AG20443 (cell line): ENCODE measurements around the gene XRCC1.
"Not testable (repeated sequence)": the region's sequence is repeated elsewhere in the genome, so short reads cannot be mapped to it uniquely, and the experiment has no call there.

ENCODE experiments used
- DNase-seq: peaks from one replicate; pipeline ENCODE4 v3.0.0; 2012; ENCODE audit warnings: low spot score, mixed read lengths

The XRCC1 gene

DNA sequence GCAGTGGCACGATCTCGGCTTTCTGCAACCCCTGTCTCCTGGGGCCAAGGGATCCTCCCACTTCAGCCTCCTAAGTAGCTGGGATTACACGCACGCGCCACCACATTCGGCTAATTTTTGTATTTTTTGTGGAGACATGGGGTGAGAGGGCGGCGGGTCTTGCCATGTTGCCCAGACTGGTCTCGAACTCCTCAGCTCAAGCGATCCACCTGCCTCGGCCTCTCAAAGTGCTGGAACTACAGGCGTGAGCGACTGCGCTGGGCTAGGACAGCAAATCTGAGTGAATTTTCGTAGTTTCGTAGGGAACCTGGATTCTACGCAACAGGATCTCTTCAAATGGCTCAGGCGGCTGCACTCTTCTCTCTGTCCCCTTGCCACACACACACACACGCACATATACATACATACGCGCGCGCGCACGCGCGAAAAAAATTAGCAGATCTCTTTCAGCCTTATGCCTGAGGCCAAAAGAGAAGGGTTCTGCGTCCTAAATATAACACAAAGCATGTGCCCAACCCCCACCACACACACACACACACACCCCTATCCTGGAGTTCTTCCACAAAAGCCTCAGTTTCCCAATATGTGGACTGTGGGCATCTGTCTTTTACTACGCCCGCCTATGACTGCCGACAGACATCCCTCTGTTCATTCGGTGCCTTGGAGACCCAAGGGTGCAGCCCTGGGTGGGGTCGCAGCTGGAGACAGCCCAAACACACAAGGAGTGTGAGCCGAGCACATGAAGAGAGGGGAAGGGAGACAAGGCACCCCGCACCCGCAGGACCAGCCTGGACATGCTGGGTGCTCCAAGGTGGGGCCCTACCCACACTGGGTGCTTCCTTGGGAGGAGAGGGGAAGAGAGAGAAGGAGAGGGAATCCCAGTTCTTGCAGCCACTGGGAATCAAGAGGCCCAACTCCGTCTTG lies 890 bp upstream of the XRCC1 start:
- no peak for DNase-seq

GRCh38 chr19:43574424-43575155 lies 737 bp downstream of the XRCC1 start:
- DNase-seq, result no peak

GRCh38 chr19:43572171-43572588 lies 3.1 kb downstream of the XRCC1 start:
- no peak for DNase-seq

GRCh38 chr19:43570174-43570791 lies 5.0 kb downstream of the XRCC1 start:
- no peak for DNase-seq

- DNase-seq, result no peak
Measured at GRCh38 chr19:43569657-43570056, 5.7 kb downstream of the XRCC1 start.

DNA sequence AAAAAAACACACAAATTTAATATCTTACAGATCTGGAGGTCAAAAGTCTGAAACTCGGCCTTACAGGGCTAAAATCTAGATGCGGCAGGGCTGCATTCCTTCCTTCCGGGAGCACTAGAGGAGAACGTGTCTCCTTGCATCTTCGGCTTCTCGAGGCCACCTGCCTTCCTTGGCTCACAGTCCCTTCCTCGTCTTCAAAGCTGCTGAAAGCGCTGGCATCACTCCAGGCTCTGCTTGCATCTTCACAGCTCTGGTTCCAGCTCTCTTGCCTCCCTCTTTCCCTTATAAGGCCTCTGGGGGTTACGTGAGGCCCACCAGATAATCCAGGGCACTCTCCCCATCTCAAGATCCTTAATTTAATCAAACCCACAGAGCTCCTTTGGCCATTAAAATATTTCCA lies 10.5 kb downstream of the XRCC1 start:
- DNase-seq, result no peak

DNA sequence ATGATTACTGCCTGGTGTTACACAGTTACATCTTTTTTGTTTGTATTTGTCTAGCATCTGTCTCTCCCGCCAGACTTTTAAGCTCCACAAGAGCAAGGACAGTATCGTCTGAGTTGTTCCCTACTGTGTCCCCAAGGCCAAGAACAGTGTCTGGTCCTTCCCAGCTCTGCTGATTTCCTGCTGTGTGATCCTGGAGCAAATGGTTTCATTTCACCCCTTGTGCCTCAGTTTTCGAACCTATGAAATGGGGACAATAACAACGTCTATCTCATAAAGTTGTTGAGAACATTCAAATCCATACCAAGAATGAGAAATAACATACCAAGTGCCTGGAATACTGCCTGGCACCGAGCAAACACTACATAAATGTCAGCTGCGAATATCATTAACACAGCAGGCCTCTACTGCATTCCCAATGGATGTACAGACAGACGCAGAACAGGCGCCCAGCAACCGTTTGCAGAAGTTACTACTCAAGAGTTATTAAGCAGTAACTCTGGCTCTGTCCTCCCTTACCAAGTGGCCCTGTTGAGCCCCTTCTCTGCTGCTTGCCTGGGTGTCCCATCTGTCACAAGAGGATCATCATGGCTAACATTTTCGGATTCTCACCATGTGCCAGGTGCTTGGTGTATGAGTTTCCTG lies 11.4 kb downstream of the XRCC1 start:
- DNase-seq, result no peak

- peak; percentile 73 for DNase-seq
Measured at GRCh38 chr19:43562698-43563241, 12.6 kb downstream of the XRCC1 start.

DNA sequence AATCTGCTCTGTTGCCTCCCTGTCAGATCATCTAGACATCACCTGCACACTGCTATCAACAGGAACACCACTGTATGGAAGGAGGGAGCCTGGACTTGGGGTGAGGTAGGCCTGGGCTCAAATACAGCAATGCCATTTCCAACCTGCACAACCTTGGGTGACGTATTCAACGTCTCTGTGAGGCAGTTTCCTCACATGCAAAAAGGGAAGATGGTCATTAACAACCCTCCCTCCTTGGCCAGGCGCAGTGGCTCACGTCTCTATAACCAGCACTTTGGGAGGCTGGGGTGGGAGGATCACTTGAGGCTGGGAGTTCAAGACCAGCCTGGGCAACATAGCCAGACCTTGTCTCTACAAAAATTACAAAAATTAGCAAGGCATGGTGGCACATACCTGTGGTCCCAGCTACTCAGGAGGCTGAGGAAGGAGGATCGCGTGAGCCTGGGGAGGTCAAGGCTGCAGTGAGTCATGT lies 13.1 kb downstream of the XRCC1 start:
- DNase-seq, result no peak

DNA sequence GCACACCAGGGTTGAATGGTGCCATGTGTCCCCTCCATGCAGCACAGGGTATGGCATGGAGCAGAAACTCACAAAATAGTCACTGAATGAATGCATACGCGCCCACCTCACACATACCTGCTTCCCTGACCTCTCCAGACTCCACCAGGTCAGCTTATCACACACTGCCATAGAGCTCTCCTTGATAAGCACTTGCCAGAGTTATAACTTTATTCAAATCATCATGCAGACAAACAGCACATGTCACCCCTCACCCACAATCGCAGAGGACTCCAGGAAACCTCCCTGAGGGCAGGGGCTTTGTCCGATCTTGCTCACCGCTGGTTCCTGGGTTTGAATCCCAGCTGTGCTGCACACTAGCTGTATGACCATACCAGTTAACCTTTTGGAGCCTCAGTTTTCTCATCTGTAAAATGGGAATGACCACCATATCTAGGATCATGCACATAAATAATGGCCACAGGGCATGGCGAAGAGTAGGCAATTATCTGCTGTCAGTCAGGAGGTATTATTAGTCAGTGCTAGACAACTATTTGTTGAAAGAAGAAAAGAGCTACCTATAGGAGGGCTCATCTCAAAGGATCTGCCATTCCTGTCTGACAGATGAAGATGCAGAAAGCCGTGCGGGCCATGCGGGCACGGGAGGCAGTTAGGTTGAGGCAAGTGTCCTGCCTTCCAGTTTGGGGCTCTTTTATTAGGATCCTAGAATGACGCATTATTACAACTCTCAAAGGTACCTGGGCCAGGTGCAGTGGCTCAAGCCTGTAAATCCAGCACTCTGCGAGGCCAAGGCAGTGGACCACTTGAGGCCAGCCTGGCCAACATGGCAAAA lies 14.0 kb downstream of the XRCC1 start:
- no peak for DNase-seq

DNA sequence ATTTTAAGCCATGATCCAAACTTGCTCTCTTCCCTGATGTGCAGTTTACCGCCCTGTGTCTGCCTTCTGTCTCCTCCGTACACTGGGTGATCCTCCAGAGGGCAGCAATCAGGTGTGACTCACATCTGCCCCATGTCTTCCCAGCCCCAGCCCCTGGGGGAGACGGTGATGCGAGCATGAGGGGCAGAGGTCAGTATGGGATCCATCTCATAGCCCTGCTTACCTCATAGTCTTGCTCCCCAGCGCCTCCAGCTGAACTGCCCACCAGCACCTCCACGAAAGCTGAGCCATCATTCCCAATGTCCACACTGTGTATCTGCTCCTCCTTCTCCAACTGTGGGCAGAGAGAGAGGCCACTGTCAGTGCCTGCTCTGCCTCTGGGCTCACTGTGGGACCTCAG lies 14.6 kb downstream of the XRCC1 start:
- DNase-seq, result peak; percentile 23

DNA sequence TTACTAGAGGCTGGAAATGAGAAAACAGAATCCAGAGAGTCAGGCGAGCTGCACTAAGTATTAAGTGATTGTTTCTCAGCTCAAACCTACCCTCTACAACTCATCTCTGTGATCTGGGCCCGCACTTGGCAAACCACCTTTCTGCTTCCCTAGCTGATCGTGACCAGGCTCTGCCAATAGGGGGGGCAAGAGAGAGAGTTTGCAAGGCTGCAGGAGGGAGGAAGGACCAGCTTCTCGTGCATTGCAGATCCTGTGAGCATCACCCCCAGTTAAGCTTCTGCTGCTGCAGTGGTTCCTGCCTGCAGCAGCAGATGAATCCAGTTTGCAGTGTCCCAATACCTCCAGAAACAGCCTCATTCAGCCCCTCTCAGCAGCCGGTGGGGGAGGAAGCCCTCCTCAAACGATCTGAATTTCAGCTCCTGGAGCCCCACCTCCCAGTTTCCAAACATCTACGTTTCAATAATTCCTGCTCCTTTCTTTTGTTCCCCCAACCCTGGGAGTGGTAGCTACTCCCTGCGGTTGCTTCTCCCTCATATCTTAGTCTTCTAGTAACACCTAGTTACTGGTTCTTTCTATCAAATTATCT lies 20.0 kb downstream of the XRCC1 start:
- peak; percentile 87 for DNase-seq

DNA sequence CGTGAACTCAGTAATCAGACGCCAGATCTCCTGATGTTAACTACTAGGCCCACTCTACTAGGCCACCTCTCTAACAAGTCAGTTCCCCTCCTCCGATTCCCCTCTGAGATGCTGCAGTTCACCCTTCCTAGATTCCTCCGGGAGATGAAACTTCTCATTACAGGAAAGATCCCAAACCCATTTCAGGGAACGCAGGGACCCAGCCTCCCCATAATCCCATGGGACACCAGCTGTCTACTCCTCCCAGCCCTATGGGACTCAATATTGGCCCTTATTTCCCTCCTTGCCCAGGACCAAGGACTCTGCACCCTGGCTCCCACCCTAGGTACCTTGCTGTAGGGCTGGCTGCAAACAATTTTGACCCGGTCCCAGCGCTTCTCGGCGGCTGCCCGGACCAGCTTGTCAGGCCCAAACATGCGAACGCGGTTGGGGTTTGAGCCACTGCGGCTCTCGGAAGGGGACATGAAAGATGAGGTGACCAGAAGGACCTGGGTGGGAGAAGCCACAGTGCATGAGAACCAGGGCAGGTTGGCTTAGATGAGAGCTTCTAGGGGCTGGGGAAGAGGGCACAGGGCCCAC lies 20.9 kb downstream of the XRCC1 start:
- DNase-seq, result no peak

DNA sequence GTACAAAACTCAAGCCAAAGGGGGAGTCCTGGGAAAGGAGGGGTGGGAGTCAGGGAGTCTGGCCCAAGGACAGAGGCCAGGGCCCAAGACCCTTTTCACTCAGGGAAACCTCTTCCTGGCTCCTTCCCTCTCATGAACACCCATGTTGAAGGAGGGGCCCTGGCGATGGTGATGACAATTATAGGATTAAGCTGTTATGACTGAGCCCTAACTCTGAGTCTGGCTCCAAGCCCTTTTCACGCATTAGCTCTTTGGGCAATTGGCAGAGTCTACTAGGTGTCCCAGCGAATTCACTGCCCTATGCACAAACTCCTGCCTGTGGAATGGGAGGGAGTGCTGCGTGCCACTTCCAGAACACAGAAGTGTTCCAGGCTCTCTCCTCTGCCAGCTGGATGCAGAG lies 21.7 kb downstream of the XRCC1 start:
- DNase-seq, result no peak

DNA sequence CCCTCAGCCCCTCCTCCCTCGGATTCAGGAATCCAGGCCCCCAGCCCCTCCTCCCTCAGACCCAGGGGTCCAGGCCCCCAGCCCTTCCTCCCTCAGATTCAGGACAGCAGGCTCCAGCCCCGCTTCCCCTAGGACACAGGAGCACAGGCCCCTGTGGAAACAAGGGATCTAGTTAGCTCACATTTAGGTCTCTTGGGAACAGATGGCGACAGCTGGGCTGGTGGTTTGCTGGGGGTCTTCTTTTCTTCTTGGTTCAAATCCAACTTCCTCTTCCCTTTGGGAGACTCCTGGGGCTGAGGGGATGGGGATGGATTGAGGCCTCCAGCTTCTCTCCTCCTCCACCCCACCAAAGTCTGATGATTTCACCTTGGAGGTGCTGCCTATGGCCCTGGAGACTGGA lies 22.7 kb downstream of the XRCC1 start:
- no peak for DNase-seq

DNA sequence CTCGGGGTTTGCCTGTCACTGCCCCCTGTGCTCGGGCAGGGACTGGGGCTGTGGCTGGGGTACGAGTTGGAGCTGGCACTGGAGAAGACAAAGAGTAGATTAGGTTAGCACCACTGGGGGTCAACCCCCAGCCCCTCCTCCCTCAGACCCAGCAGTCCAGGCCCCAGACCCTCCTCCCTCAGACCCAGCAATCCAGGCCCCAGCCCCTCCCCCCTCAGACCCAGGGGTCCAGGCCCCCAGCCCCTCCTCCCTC lies 23.2 kb downstream of the XRCC1 start:
- no peak for DNase-seq

GRCh38 chr19:43551399-43552197 lies 23.7 kb downstream of the XRCC1 start:
- no peak for DNase-seq

GRCh38 chr19:43548706-43549105 lies 26.6 kb downstream of the XRCC1 start:
- DNase-seq, result no peak

- DNase-seq, result not testable (repeated sequence)
Measured at GRCh38 chr19:43547926-43548325, 27.4 kb downstream of the XRCC1 start.

DNA sequence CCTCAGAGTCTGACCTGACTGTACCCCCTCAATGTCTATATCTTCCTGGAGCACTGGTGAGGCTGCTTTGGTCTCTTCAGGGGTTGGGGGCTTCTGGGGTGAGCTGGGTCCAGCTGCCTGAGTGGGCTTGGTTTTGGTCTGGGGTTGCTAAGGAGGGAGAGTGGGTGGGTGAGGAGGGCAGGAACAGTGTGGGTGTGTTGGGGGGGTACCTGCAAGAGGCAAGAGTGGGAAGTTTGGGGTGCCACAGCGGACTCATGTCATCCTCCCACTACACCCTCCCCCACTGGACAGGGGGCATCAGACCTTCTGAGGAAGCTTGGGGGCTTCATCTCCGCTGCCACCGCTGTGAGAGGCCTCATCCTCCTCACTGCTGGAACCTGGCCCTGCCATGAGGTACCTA lies 28.7 kb downstream of the XRCC1 start:
- DNase-seq, result no peak
